SK-N-SH (cell line): ENCODE measurements around the gene CADM2. TPM values are rescaled to one million over a fixed set of nuclear protein-coding genes. Genes with fewer than 3 reads are reported as not detected.
"Not testable (repeated sequence)": the region's sequence is repeated elsewhere in the genome, so short reads cannot be mapped to it uniquely, and the experiment has no call there.

Experiments
- CTCF ChIA-PET: fragments of 300-600, 350-600 bp; formaldehyde crosslinking; extraction: SDS; loops from one replicate; lab custom pipeline; 2021; lab: Yijun Ruan, JAX
- POLR2A ChIA-PET: fragments of 350-600 bp; sonication (Branson Sonifier 250); formaldehyde crosslinking; extraction: SDS; loops from one replicate; lab custom pipeline; 2020; ENCODE audit warnings: antibody characterized with exemption, inconsistent platforms; lab: Yijun Ruan, JAX
- DNase-seq: peaks from one replicate; pipeline ENCODE4 v3.0.0; 2012
- H2AFZ ChIP-seq: fragments of 200-600 bp; sonication (generic); 2 replicates; pipeline ENCODE4 v1.8.1; 2016; ENCODE audit warnings: antibody characterized with exemption, mild to moderate bottlenecking, low read depth
- H3F3A ChIP-seq: fragments of 200-600 bp; sonication (generic); replicated peaks from 2 replicates; pipeline ENCODE3; 2016; ENCODE audit warnings: antibody characterized with exemption, mild to moderate bottlenecking; ENCODE audit not compliant: insufficient read depth
- H3K27ac ChIP-seq, 2 experiments: fragments of 200-500 bp in 1 of 2; fragments of 200-600 bp in 1 of 2; sonication (Bioruptor generic) in 1 of 2; sonication (generic), shearing (Covaris generic) in 1 of 2; 2 replicates each; pipeline versions ENCODE4 v1.5.1 to v1.6.1; 2014 to 2016; ENCODE audit warnings: low read depth in 2 of 2, inconsistent platforms in 1 of 2, low read length in 1 of 2, mild to moderate bottlenecking in 1 of 2, mixed read lengths in 1 of 2
- H3K27me3 ChIP-seq: fragments of 200-600 bp; sonication (generic), shearing (Covaris generic); 2 replicates; pipeline ENCODE4 v1.6.1; 2016; ENCODE audit warnings: mixed run types; ENCODE audit not compliant: insufficient read depth
- H3K36me3 ChIP-seq, 2 experiments: fragments of 200-500 bp in 1 of 2; fragments of 200-600 bp in 1 of 2; sonication (Bioruptor generic) in 1 of 2; sonication (generic) in 1 of 2; replicated peaks in 1 of 2; 2 replicates each; pipeline versions ENCODE3 to v1.5.1; 2014 to 2016; ENCODE audit warnings: low read length in 1 of 2, mild to moderate bottlenecking in 1 of 2; ENCODE audit not compliant: insufficient read depth in 2 of 2, control insufficient read depth in 1 of 2
- H3K4me1 ChIP-seq, 2 experiments: fragments of 200-500 bp in 1 of 2; fragments of 200-600 bp in 1 of 2; sonication (Bioruptor generic) in 1 of 2; sonication (generic), shearing (Covaris generic) in 1 of 2; 2 replicates each; pipeline versions ENCODE4 v1.5.1 to v1.6.1; 2014 to 2016; ENCODE audit warnings: low read depth in 1 of 2, low read length in 1 of 2, mixed run types in 1 of 2; ENCODE audit not compliant: insufficient read depth in 2 of 2, control insufficient read depth in 1 of 2
- H3K4me2 ChIP-seq: fragments of 200-600 bp; sonication (generic), shearing (Covaris generic); 2 replicates; pipeline ENCODE4 v1.6.1; 2017; ENCODE audit warnings: mixed run types
- H3K4me3 ChIP-seq, 2 experiments: fragments of 200-500 bp in 1 of 2; fragments of 200-600 bp in 1 of 2; sonication (Bioruptor generic) in 1 of 2; sonication (generic), shearing (Covaris generic) in 1 of 2; 2 replicates each; pipeline versions ENCODE4 v1.5.1 to v1.8.1; 2014 to 2016; ENCODE audit warnings: low read depth in 2 of 2, inconsistent platforms in 1 of 2, low read length in 1 of 2, mild to moderate bottlenecking in 1 of 2, mixed read lengths in 1 of 2, moderate library complexity in 1 of 2
- H3K79me2 ChIP-seq: fragments of 200-600 bp; sonication (generic); 2 replicates; pipeline ENCODE4 v1.8.1; 2017; ENCODE audit warnings: mild to moderate bottlenecking; ENCODE audit not compliant: insufficient read depth
- H3K9ac ChIP-seq: fragments of 200-600 bp; sonication (generic); 2 replicates; pipeline ENCODE4 v1.6.1; 2017; ENCODE audit warnings: mixed run types
- H3K9me2 ChIP-seq: fragments of 200-600 bp; sonication (generic); 2 replicates; pipeline ENCODE4 v1.6.1; 2017; ENCODE audit warnings: mixed run types
- H3K9me3 ChIP-seq: fragments of 200-600 bp; sonication (generic); 2 replicates; pipeline ENCODE4 v1.6.1; 2017; ENCODE audit warnings: mixed run types, mild to moderate bottlenecking, moderate library complexity
- H4K20me1 ChIP-seq: fragments of 200-600 bp; sonication (generic); 2 replicates; pipeline ENCODE4 v1.6.1; 2017; ENCODE audit warnings: mild to moderate bottlenecking, mixed run types; ENCODE audit not compliant: insufficient read depth
- FOSL2 ChIP-seq: IDR thresholded peaks from 2 replicates; pipeline ENCODE4 v1.4.0; 2012; ENCODE audit warnings: low read depth, mild to moderate bottlenecking, moderate library complexity, borderline replicate concordance
- FOXJ3 ChIP-seq: sonication (generic); formaldehyde crosslinking; IDR thresholded peaks from 2 replicates; pipeline ENCODE4 v1.5.1; 2020; ENCODE audit warnings: mild to moderate bottlenecking, missing genetic modification reagents
- MEF2A ChIP-seq: IDR thresholded peaks from 2 replicates; pipeline ENCODE4 v1.4.0; 2012; ENCODE audit warnings: low read depth, borderline replicate concordance
- TAF1 ChIP-seq: IDR thresholded peaks from 2 replicates; pipeline ENCODE4 v1.6.1; 2012; ENCODE audit warnings: low read depth, mild to moderate bottlenecking, low read length, moderate library complexity, borderline replicate concordance
- USF1 ChIP-seq: IDR thresholded peaks from 2 replicates; pipeline ENCODE4 v1.4.0; 2012; ENCODE audit warnings: low read depth, borderline replicate concordance
- YY1 ChIP-seq: IDR thresholded peaks from 2 replicates; pipeline ENCODE4 v1.4.0; 2012; ENCODE audit warnings: low read depth, mild to moderate bottlenecking
- WGBS: methylation state at CpG from one replicate; pipeline ENCODE4 v1.1.6; 2017; ENCODE audit warnings: low lambda C conversion rate; 5-methylcytosine and 5-hydroxymethylcytosine counted together
- polyA plus RNA-seq, 3 experiments: library from polyadenylated mRNA; depleted of rRNA; stranded (reverse); fragments of >200 nt; gene quantifications; 2 replicates each; pipeline ENCODE4 v1.2.3, GENCODE V29; 2012
- TF ChIP-seq, protein P1 (sequence below): fragments of 200-600 bp; sonication (generic); IDR thresholded peaks from 2 replicates; pipeline ENCODE4 v1.6.1; 2017; ENCODE audit warnings: antibody characterized with exemption, mild to moderate bottlenecking, moderate library complexity
- TF ChIP-seq, protein P2 (sequence below): IDR thresholded peaks from 2 replicates; pipeline ENCODE4 v1.4.0; 2012; ENCODE audit warnings: low read depth

The CADM2 gene
- polyA plus RNA-seq, 1 of the 3 experiments (the other 2 are of a cell fraction): 0.46 TPM

GRCh38 chr3:85977615-85978338 lies 1019.0 kb downstream of the CADM2 start (continued):
- no peak for TF ChIP-seq TAF1
- TF ChIP-seq, protein P1, sequence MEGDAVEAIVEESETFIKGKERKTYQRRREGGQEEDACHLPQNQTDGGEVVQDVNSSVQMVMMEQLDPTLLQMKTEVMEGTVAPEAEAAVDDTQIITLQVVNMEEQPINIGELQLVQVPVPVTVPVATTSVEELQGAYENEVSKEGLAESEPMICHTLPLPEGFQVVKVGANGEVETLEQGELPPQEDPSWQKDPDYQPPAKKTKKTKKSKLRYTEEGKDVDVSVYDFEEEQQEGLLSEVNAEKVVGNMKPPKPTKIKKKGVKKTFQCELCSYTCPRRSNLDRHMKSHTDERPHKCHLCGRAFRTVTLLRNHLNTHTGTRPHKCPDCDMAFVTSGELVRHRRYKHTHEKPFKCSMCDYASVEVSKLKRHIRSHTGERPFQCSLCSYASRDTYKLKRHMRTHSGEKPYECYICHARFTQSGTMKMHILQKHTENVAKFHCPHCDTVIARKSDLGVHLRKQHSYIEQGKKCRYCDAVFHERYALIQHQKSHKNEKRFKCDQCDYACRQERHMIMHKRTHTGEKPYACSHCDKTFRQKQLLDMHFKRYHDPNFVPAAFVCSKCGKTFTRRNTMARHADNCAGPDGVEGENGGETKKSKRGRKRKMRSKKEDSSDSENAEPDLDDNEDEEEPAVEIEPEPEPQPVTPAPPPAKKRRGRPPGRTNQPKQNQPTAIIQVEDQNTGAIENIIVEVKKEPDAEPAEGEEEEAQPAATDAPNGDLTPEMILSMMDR: no peak
- TF ChIP-seq, all 33 proteins: peak for 0

DNA sequence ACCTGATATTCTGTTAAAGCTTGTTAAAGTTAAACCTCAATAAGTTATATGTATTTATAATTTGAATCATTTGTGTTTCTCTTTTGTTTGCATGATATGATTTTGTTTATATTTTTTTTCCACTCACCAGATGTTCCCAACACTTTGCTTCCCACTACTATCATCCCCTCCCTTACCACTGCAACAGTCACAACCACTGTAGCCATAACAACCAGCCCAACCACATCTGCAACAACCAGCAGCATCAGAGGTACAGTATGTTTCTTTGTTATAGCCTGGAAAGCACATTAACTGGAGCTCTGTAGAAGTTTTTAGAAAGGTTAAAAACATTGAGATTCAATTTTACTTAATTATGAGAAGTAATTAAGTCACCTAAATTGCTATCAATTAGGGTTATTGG lies 1020.2 kb downstream of the CADM2 start:
- Histone ChIP-seq H3K4me3 (no peak overlapping the region), H2AFZ (no peak overlapping the region), H3K27ac (no peak overlapping the region)
- TF ChIP-seq FOSL2 (no peak), FOXJ3 (no peak), YY1 (no peak), USF1 (no peak), MEF2A (no peak)
- TF ChIP-seq, protein P2, sequence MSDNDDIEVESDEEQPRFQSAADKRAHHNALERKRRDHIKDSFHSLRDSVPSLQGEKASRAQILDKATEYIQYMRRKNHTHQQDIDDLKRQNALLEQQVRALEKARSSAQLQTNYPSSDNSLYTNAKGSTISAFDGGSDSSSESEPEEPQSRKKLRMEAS: no peak
- TF ChIP-seq, protein P1: no peak
- TF ChIP-seq, all 33 proteins: peak for 0
- ChIA-PET POLR2A (no interaction called here), CTCF (no interaction called here)
- Histone ChIP-seq H3F3A (no peaks in the 10 kb centered on the region), H3K4me1 (no peaks in the 10 kb centered on the region), H3K9ac (no peak overlapping the region), H3K79me2 (no peaks in the 10 kb centered on the region), H3K36me3 (no peaks in the 10 kb centered on the region), H3K9me2 (no peaks in the 10 kb centered on the region), H3K9me3 (no peaks in the 10 kb centered on the region), H3K4me2 (no peak overlapping the region), H3K27me3 (no peaks in the 10 kb centered on the region), H4K20me1 (no peaks in the 10 kb centered on the region)
- no peak for DNase-seq

DNA sequence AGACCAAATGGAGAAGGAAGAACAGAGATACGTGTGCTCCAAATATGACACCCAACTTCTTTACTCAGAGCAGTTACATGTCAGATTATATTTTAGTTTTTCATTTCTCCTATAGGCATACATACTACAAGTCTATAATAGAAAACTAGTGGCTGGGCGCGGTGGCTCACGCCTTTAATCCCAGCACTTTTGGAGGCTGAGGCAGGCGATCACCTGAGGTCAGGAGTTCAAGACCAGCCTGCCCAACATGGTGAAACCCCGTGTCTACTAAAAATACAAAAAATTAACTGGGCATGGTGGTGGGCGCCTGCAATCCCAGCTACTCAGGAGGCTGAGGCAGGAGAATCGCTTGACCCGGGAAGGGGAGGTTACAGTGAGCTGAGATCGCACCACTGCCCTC lies 1030.8 kb downstream of the CADM2 start:
- H3K79me2 ChIP-seq, H3K9ac ChIP-seq, POLR2A ChIA-PET, H3K27me3 ChIP-seq, H3K4me2 ChIP-seq, CTCF ChIA-PET, H4K20me1 ChIP-seq, H3F3A ChIP-seq, H3K36me3 ChIP-seq, DNase-seq, H2AFZ ChIP-seq, H3K27ac ChIP-seq, H3K4me1 ChIP-seq, H3K9me3 ChIP-seq, H3K4me3 ChIP-seq, H3K9me2 ChIP-seq: not testable (repeated sequence)
- 63% methylated on average over 10 of the region's 10 CpGs for whole genome bisulfite sequencing
